Endothelial cell of umbilical vein (primary cell): ENCODE measurements around the gene LRRC72. TPM values are rescaled to one million over a fixed set of nuclear protein-coding genes. Genes with fewer than 3 reads are reported as not detected.

Source experiments
- BruUV-seq: library from RNA; stranded (reverse); fragments of 400-500 nt; replicated peaks from 2 replicates; lab custom pipeline; 2021; lab: Mats Ljungman, UMichigan
- CTCF ChIA-PET: fragments of 300-600, 350-600 bp; sonication (Branson Sonifier 250); formaldehyde crosslinking; loops from one replicate; lab custom pipeline; 2021; ENCODE audit warnings: antibody characterized with exemption, inconsistent platforms; lab: Charles Lee
- POLR2A ChIA-PET: fragments of 300-600, 350-600 bp; sonication (Branson Sonifier 250); formaldehyde crosslinking; loops from one replicate; lab custom pipeline; 2021; ENCODE audit warnings: antibody characterized with exemption, inconsistent platforms; lab: Charles Lee
- DNase-seq: peaks from one replicate; pipeline ENCODE4 v3.0.0-alpha.2; 2011; ENCODE audit warnings: low read depth, low spot score
- FAIRE-seq: peaks from 2 replicates; lab custom pipeline; 2011; peaks lifted over from hg19 to GRCh38; lab: Jason Lieb, UNC
- H2AFZ ChIP-seq: 2 replicates; pipeline ENCODE4 v1.6.0; 2012; ENCODE audit warnings: low read depth, low read length, control low read depth, inconsistent platforms
- H3K27ac ChIP-seq: 2 replicates; pipeline ENCODE4 v1.5.1; 2011; ENCODE audit warnings: low read depth, mild to moderate bottlenecking, control low read depth, low read length, moderate library complexity; ENCODE audit not compliant: insufficient read depth
- H3K27me3 ChIP-seq, 2 experiments: 2 replicates each; pipeline versions ENCODE4 v1.6.0 to v1.6.1; 2011; ENCODE audit warnings: low read length in 2 of 2, mixed read lengths in 1 of 2; ENCODE audit not compliant: control insufficient read depth in 2 of 2, insufficient read depth in 2 of 2
- H3K36me3 ChIP-seq, 2 experiments: 2 replicates in 1 of 2; 3 replicates in 1 of 2; pipeline ENCODE4 v1.5.1; 2011; ENCODE audit warnings: low read length in 2 of 2, mild to moderate bottlenecking in 1 of 2, moderate library complexity in 1 of 2; ENCODE audit not compliant: control insufficient read depth in 2 of 2, insufficient read depth in 2 of 2; ENCODE audit errors: extremely low read depth in 1 of 2
- H3K4me1 ChIP-seq: 3 replicates; pipeline ENCODE4 v1.5.1; 2011; ENCODE audit warnings: mild to moderate bottlenecking, low read length; ENCODE audit not compliant: control insufficient read depth, insufficient read depth; ENCODE audit errors: extremely low read depth
- H3K4me2 ChIP-seq: 2 replicates; pipeline ENCODE4 v1.6.1; 2011; ENCODE audit warnings: low read length, control low read depth, mixed read lengths; ENCODE audit not compliant: insufficient read depth
- H3K4me3 ChIP-seq, 3 experiments: fragments of 200-600 bp in 1 of 3; sonication (generic), shearing (Covaris generic) in 1 of 3; replicated peaks in 1 of 3; 2 replicates each; pipeline ENCODE4 v1.5.1; 2011 to 2016; ENCODE audit warnings: control low read depth in 3 of 3, low read length in 3 of 3, mild to moderate bottlenecking in 2 of 3, inconsistent platforms in 1 of 3, low read depth in 1 of 3, moderate library complexity in 1 of 3; ENCODE audit not compliant: insufficient read depth in 1 of 3
- H3K79me2 ChIP-seq: 2 replicates; pipeline ENCODE4 v1.6.0; 2012; ENCODE audit warnings: low read length, inconsistent platforms; ENCODE audit not compliant: control insufficient read depth, insufficient read depth
- H3K9ac ChIP-seq: replicated peaks from 2 replicates; pipeline ENCODE3; 2011; ENCODE audit warnings: low read length, control low read depth; ENCODE audit not compliant: insufficient read depth; ENCODE audit errors: extremely low read depth
- H3K9me1 ChIP-seq: replicated peaks from 3 replicates; pipeline ENCODE4 v1.6.0; 2011; ENCODE audit warnings: mild to moderate bottlenecking, low read length; ENCODE audit not compliant: control insufficient read depth, insufficient read depth; ENCODE audit errors: extremely low read depth
- H3K9me3 ChIP-seq: replicated peaks from 2 replicates; pipeline ENCODE4 v1.5.1; 2012; ENCODE audit warnings: low read length, inconsistent platforms; ENCODE audit not compliant: control insufficient read depth, insufficient read depth
- H4K20me1 ChIP-seq: replicated peaks from 2 replicates; pipeline ENCODE3; 2011; ENCODE audit warnings: mild to moderate bottlenecking, low read length; ENCODE audit not compliant: control insufficient read depth, insufficient read depth; ENCODE audit errors: extremely low read depth
- JUN ChIP-seq: IDR thresholded peaks from 2 replicates; pipeline ENCODE4 v1.6.1; 2011; ENCODE audit warnings: borderline replicate concordance, low read depth; ENCODE audit not compliant: insufficient read length, insufficient read depth
- MAX ChIP-seq: IDR thresholded peaks from 2 replicates; pipeline ENCODE4 v1.6.1; 2011; ENCODE audit not compliant: insufficient read depth, insufficient read length
- MYC ChIP-seq: IDR thresholded peaks from one replicate; pipeline ENCODE4 v1.6.1; 2011; ENCODE audit warnings: mild to moderate bottlenecking, low read depth, low read length
- POLR2AphosphoS5 ChIP-seq: IDR thresholded peaks from 2 replicates; pipeline ENCODE4 v1.6.1; 2012; ENCODE audit warnings: low read depth, mild to moderate bottlenecking, control low read depth, low read length, moderate library complexity; ENCODE audit not compliant: insufficient read depth
- dilution Hi-C: fragments of 300-500 bp; cut with MboI; formaldehyde crosslinking; loops from one replicate; pipeline ENCODE4 v1.15.0; 2019; ENCODE audit warnings: low sequenced_read_pairs; ENCODE audit not compliant: extremely low pct_ligation_motif_present
- intact Hi-C: fragments of 100-400 bp; cut with micrococcal nuclease; formaldehyde crosslinking; loops from one replicate; pipeline ENCODE4 v1.10.0; 2022
- polyA plus RNA-seq, 4 experiments: library from polyadenylated mRNA; depleted of rRNA in 3 of 4; stranded (reverse) in 3 of 4; unstranded in 1 of 4; fragments of >200 nt; gene quantifications; 2 replicates each; pipeline versions ENCODE4 v1.2.1 to v1.2.3, GENCODE V29; 2011 to 2012; ENCODE audit warnings: missing spikeins in 1 of 4
- total RNA-seq: library from RNA; stranded (reverse); gene quantifications from 2 replicates; pipeline ENCODE4 v1.2.3, GENCODE V29; 2021
- TF ChIP-seq, protein P1 (sequence below), 2 donors: IDR thresholded peaks; 1 replicate in 1 of 2; 2 replicates in 1 of 2; pipeline ENCODE4 v1.5.1; 2011; ENCODE audit warnings: low read length in 2 of 2, mild to moderate bottlenecking in 2 of 2, moderate library complexity in 2 of 2, control low read depth in 1 of 2, inconsistent platforms in 1 of 2, low read depth in 1 of 2; ENCODE audit not compliant: insufficient read depth in 1 of 2; ENCODE audit errors: extremely low read depth in 1 of 2

The LRRC72 gene
- total and polyA plus RNA-seq, 2 donors (not counting 3 experiments of a cell fraction or from before 2014, with no cell fraction given): not detected

DNA sequence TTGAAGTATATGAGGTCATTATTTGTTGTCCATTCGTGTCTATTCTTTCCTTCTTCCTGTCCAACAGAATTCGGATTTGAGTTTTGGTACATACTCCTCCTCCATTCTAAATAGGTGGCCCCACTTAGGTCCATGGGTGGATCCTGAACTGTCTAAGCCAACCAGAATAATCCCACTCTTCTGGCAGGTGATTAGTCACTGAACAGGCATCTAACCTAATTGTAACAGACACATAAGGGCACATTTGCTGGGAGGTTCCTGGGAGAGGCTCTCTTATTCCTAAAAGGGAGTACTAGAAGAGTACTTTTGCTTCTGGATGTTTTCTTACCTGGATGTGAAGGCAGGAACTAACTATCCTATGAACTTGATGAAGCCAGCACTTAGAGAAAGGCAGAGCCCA lies 16.8 kb downstream of the LRRC72 start:
- no peak overlapping the region for H2AFZ ChIP-seq
- no peaks in the 10 kb centered on the region for H3K36me3 ChIP-seq
- no peaks in the 10 kb centered on the region for H3K9me1 ChIP-seq
- FAIRE-seq (no peak), DNase-seq (no peak)
- dilution Hi-C loops (no loop called here), intact Hi-C loops (no loop called here)
- no peak overlapping the region for H3K4me3 ChIP-seq
- CTCF ChIA-PET: interaction anchor here (1.2 to 5.6 kb wide), 2 partner anchors 12 to 22 kb away, joined by 3 to 24 read pairs; no protein-coding TSS in a partner anchor
- no peak overlapping the region for H3K4me2 ChIP-seq
- POLR2A ChIA-PET: no interaction called here
- TF ChIP-seq POLR2AphosphoS5: no peak
- TF ChIP-seq JUN: no peak
- no peak for TF ChIP-seq MAX
- no peak for TF ChIP-seq MYC
- TF ChIP-seq, protein P1, sequence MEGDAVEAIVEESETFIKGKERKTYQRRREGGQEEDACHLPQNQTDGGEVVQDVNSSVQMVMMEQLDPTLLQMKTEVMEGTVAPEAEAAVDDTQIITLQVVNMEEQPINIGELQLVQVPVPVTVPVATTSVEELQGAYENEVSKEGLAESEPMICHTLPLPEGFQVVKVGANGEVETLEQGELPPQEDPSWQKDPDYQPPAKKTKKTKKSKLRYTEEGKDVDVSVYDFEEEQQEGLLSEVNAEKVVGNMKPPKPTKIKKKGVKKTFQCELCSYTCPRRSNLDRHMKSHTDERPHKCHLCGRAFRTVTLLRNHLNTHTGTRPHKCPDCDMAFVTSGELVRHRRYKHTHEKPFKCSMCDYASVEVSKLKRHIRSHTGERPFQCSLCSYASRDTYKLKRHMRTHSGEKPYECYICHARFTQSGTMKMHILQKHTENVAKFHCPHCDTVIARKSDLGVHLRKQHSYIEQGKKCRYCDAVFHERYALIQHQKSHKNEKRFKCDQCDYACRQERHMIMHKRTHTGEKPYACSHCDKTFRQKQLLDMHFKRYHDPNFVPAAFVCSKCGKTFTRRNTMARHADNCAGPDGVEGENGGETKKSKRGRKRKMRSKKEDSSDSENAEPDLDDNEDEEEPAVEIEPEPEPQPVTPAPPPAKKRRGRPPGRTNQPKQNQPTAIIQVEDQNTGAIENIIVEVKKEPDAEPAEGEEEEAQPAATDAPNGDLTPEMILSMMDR (IDR thresholded peaks at IDR 0.05; ENCODE audit: extremely low read depth in 1 of 2, insufficient read depth in 1 of 2, low read depth in 1 of 2, low read length in 2 of 2): no peak
- peaks cover 0 to 2% of the 10 kb centered on the region in 2 experiments for H3K27me3 ChIP-seq
- no peak overlapping the region for H3K9ac ChIP-seq
- H3K79me2 ChIP-seq: no peaks in the 10 kb centered on the region
- no TSS peak for BruUV-seq
- H3K9me3 ChIP-seq: no peaks in the 10 kb centered on the region
- H4K20me1 ChIP-seq: no peaks in the 10 kb centered on the region
- no peaks in the 10 kb centered on the region for H3K4me1 ChIP-seq
- H3K27ac ChIP-seq: no peak overlapping the region
